Activated gamma-delta T cell (primary cell): Measurements from ENCODE around the gene MET.

Experiments
- DNase-seq: peaks from one replicate; lab custom pipeline; 2025; lab: John Stamatoyannopoulos, UW

Gene MET

GRCh38 chr7:116783666-116784318 lies 111.8 kb downstream of the MET start:
- no peak for DNase-seq

GRCh38 chr7:116784647-116785046 lies 112.7 kb downstream of the MET start:
- DNase-seq: no peak

- no peak for DNase-seq
These were observed 113.8 kb downstream of the MET start for GRCh38 chr7:116785843-116786242.

- no peak for DNase-seq
These were observed 114.9 kb downstream of the MET start for GRCh38 chr7:116786791-116787443.

- DNase-seq: no peak
These were observed 115.9 kb downstream of the MET start for GRCh38 chr7:116787881-116788280.

GRCh38 chr7:116788572-116789197 lies 116.7 kb downstream of the MET start:
- DNase-seq: no peak

- DNase-seq: no peak
These were observed 118.0 kb downstream of the MET start for GRCh38 chr7:116790025-116790424.

GRCh38 chr7:116792813-116793212 lies 120.8 kb downstream of the MET start:
- DNase-seq: no peak

GRCh38 chr7:116793795-116794340 lies 121.9 kb downstream of the MET start:
- no peak for DNase-seq

GRCh38 chr7:116796471-116796870 lies 124.5 kb downstream of the MET start:
- no peak for DNase-seq

- DNase-seq: no peak
These were observed 125.6 kb downstream of the MET start for GRCh38 chr7:116797612-116798011.

GRCh38 chr7:116798232-116798631 lies 126.2 kb downstream of the MET start:
- no peak for DNase-seq

GRCh38 chr7:116799916-116800315 lies 127.9 kb downstream of the MET start:
- DNase-seq: no peak

GRCh38 chr7:116800594-116800993 lies 128.6 kb downstream of the MET start:
- no peak for DNase-seq

GRCh38 chr7:116801092-116801710 lies 129.2 kb downstream of the MET start:
- DNase-seq: no peak

- no peak for DNase-seq
These were observed 130.2 kb downstream of the MET start for GRCh38 chr7:116802144-116802745.

GRCh38 chr7:116802746-116803152 lies 130.8 kb downstream of the MET start:
- no peak for DNase-seq

- no peak for DNase-seq
These were observed 132.5 kb downstream of the MET start for GRCh38 chr7:116804471-116804870.

- no peak for DNase-seq
These were observed 133.1 kb downstream of the MET start for GRCh38 chr7:116805100-116805544.

GRCh38 chr7:116806046-116806944 lies 134.3 kb downstream of the MET start:
- DNase-seq: no peak

GRCh38 chr7:116807011-116807560 lies 135.1 kb downstream of the MET start:
- DNase-seq: no peak
